ENCODE results near the gene KRTAP5-1. TPM values are rescaled to one million over a fixed set of nuclear protein-coding genes. Genes with fewer than 3 reads are reported as not detected.

KRTAP5-1 gene
- total RNA-seq, 1 experiment from 2014 or later: not detected

DNA sequence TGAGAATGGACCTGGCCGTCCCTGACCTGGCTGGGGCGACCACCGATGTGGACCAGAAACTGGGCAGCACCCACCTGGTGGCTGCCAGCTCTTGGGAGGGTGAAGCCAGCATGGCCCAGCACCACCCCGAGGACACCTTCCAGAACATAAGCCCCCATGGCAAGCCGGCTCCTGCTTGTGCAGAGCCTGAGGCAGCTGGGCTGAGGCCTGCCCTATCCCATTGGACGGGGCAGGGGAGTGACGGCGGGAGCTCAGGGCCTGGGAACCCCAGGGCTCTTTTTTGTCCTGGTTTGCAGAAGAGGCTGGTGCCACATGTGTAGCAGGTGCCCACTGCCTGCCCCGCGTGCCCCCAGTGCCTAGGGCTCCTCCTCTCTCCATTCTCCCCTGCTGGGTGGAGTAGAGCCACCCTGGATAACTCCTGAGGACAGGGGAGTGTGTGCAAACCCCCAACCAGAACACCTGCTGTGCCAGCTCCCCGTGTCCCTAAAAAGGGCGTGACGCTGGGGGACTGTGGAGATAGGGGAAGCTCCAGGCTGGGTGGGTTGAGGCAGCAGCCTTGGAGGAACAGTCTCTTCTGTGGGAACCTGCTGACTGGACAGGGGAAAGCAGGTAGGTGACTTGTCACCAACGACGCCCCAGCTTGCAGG, 25.0 kb downstream of the KRTAP5-1 start:
- Mint-ChIP-seq H3K4me1 (ENCODE audit: low read depth, unreplicated experiment) (no peaks in the 10 kb centered on the region), H3K27ac (ENCODE audit: unreplicated experiment) (no peak overlapping the region), H3K27me3 (ENCODE audit: insufficient read depth, unreplicated experiment) (no peaks in the 10 kb centered on the region), H3K36me3 (ENCODE audit: insufficient read depth, unreplicated experiment) (peaks cover 5% of the 10 kb centered on the region), H3K4me3 (ENCODE audit: unreplicated experiment) (no peak overlapping the region), H3K9me3 (ENCODE audit: unreplicated experiment) (no peaks in the 10 kb centered on the region)
- H3K36me3 ChIP-seq (ENCODE audit: control insufficient read depth, insufficient read depth, low read length): no peaks in the 10 kb centered on the region
- H3K4me3 ChIP-seq (ENCODE audit: low read depth, low read length): no peak overlapping the region
- no peaks in the 10 kb centered on the region for H3K27me3 ChIP-seq (replicated peaks; ENCODE audit: control insufficient read depth, insufficient read depth, low read length)
- no TSS peak for BruUV-seq (replicated peaks)
- ChIA-PET CTCF (no interaction called here), POLR2A (no interaction called here)
- peaks cover 3% of the 10 kb centered on the region; the same call in 1 of the 2 replicates for H3K4me1 ChIP-seq
- DNase-seq: no peak
- H3K9me3 ChIP-seq: no peaks in the 10 kb centered on the region
- TF ChIP-seq, protein P1, sequence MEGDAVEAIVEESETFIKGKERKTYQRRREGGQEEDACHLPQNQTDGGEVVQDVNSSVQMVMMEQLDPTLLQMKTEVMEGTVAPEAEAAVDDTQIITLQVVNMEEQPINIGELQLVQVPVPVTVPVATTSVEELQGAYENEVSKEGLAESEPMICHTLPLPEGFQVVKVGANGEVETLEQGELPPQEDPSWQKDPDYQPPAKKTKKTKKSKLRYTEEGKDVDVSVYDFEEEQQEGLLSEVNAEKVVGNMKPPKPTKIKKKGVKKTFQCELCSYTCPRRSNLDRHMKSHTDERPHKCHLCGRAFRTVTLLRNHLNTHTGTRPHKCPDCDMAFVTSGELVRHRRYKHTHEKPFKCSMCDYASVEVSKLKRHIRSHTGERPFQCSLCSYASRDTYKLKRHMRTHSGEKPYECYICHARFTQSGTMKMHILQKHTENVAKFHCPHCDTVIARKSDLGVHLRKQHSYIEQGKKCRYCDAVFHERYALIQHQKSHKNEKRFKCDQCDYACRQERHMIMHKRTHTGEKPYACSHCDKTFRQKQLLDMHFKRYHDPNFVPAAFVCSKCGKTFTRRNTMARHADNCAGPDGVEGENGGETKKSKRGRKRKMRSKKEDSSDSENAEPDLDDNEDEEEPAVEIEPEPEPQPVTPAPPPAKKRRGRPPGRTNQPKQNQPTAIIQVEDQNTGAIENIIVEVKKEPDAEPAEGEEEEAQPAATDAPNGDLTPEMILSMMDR (IDR thresholded peaks at IDR 0.05; ENCODE audit: insufficient read depth in 1 of 2, low read depth in 1 of 2, low read length in 1 of 2, severe bottlenecking in 1 of 2, unreplicated experiment in 1 of 2): no peak
- intact Hi-C loops (cut with micrococcal nuclease; ENCODE audit: unreplicated experiment): no loop called here

DNA sequence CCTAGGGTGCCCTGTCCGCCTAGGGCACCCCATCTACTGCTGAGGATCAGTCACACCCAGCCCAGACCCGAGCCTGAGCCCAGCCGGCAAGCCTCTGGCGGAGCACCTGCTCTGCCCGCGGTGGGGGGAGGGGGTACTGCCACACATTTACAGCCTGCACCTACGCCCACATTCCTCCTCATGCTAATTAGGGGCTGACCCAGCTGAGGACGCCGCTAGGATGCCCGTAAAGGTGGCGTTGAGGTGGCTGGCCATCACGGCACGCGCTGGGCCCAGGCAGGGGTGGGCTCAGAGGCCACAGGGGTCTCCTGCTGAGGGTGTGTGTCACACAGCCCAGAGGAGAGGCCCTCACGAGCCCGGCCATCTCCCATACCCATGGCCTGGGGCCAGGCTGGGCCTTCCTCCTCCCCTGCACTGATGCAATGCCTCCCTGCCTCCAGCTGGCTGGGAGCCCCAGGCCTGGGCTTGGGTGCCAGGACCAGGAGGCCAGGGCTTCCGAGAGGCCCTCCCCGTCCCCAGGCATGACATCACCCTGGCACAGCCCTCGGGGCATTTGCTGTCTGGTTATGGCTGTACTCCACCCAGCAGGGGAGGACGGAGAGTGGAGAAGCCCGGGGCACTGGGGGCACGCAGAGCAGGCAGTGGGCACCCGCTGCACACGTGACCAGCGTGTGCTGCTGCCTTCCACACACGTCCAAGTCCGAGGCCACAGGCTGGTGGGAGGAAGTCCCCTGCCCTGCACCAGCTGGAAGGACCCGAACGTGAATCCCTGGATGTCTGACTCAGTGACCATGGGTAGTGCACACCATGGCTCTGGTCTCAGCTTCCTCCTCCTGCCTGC, 25.8 kb downstream of the KRTAP5-1 start:
- TF ChIP-seq, protein P1 (IDR thresholded peaks at IDR 0.05; ENCODE audit: insufficient read depth in 1 of 2, low read depth in 1 of 2, low read length in 1 of 2, severe bottlenecking in 1 of 2, unreplicated experiment in 1 of 2): no peak
- no peaks in the 10 kb centered on the region for H3K9me3 Mint-ChIP-seq (ENCODE audit: unreplicated experiment)
- BruUV-seq (replicated peaks): no TSS peak
- DNase-seq: no peak
- no peaks in the 10 kb centered on the region for H3K27me3 Mint-ChIP-seq (ENCODE audit: insufficient read depth, unreplicated experiment)
- Histone ChIP-seq H3K4me3 (ENCODE audit: low read depth, low read length) (no peak overlapping the region), H3K36me3 (ENCODE audit: control insufficient read depth, insufficient read depth, low read length) (no peaks in the 10 kb centered on the region), H3K27me3 (replicated peaks; ENCODE audit: control insufficient read depth, insufficient read depth, low read length) (no peaks in the 10 kb centered on the region), H3K9me3 (no peaks in the 10 kb centered on the region), H3K4me1 (peaks cover 9% of the 10 kb centered on the region)
- H3K4me3 Mint-ChIP-seq (ENCODE audit: unreplicated experiment): no peak overlapping the region
- H3K27ac Mint-ChIP-seq (ENCODE audit: unreplicated experiment): no peak overlapping the region
- ChIA-PET POLR2A (no interaction called here), CTCF (no interaction called here)
- intact Hi-C loops (cut with micrococcal nuclease; ENCODE audit: unreplicated experiment): no loop called here
- peaks cover 5% of the 10 kb centered on the region for H3K36me3 Mint-ChIP-seq (ENCODE audit: insufficient read depth, unreplicated experiment)
- peaks cover 4% of the 10 kb centered on the region for H3K4me1 Mint-ChIP-seq (ENCODE audit: low read depth, unreplicated experiment)

DNA sequence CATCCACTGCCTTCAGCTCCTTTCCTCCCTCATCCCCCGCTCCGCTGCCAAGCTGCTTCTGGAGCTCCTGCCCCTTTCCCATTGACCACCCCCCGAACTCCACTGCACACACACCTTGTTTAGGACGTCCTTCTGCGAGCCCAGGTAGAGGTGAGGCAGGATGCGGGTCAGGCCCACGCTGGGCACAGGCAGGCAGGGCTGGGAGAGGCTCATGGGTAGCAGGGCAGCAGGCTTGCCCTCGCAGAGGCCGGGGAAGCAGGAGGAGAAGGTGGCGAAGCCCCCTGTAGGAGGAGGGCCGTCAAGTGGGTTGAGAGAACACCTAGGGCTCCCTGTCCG, 26.3 kb downstream of the KRTAP5-1 start:
- ChIA-PET POLR2A (no interaction called here), CTCF (interaction anchor here (0.9 kb wide), 1 partner anchor 16 kb away, joined by 4 read pairs; no protein-coding TSS in a partner anchor)
- DNase-seq: no peak
- Histone ChIP-seq H3K4me3 (ENCODE audit: low read depth, low read length) (no peak overlapping the region), H3K36me3 (ENCODE audit: control insufficient read depth, insufficient read depth, low read length) (no peaks in the 10 kb centered on the region), H3K9me3 (no peaks in the 10 kb centered on the region), H3K4me1 (peaks cover 12% of the 10 kb centered on the region), H3K27me3 (replicated peaks; ENCODE audit: control insufficient read depth, insufficient read depth, low read length) (no peaks in the 10 kb centered on the region)
- no peak overlapping the region for H3K27ac Mint-ChIP-seq (ENCODE audit: unreplicated experiment)
- intact Hi-C loops (cut with micrococcal nuclease; ENCODE audit: unreplicated experiment): no loop called here
- BruUV-seq (replicated peaks): no TSS peak
- H3K9me3 Mint-ChIP-seq (ENCODE audit: unreplicated experiment): no peaks in the 10 kb centered on the region
- no peaks in the 10 kb centered on the region for H3K27me3 Mint-ChIP-seq (ENCODE audit: insufficient read depth, unreplicated experiment)
- no peak overlapping the region for H3K4me3 Mint-ChIP-seq (ENCODE audit: unreplicated experiment)
- peaks cover 8% of the 10 kb centered on the region for H3K4me1 Mint-ChIP-seq (ENCODE audit: low read depth, unreplicated experiment)
- H3K36me3 Mint-ChIP-seq (ENCODE audit: insufficient read depth, unreplicated experiment): peaks cover 5% of the 10 kb centered on the region
- TF ChIP-seq, protein P1 (IDR thresholded peaks at IDR 0.05; ENCODE audit: insufficient read depth in 1 of 2, low read depth in 1 of 2, low read length in 1 of 2, severe bottlenecking in 1 of 2, unreplicated experiment in 1 of 2): no peak

Data from Caco-2 (cell line).